AG20443 (cell line): ENCODE data around the gene C2orf72.
"Not testable (repeated sequence)": the region's sequence is repeated elsewhere in the genome, so short reads cannot be mapped to it uniquely, and the experiment has no call there.

ENCODE experiments used
- DNase-seq: peaks from one replicate; pipeline ENCODE4 v3.0.0; 2012; ENCODE audit warnings: low spot score, mixed read lengths

Gene C2orf72

DNA sequence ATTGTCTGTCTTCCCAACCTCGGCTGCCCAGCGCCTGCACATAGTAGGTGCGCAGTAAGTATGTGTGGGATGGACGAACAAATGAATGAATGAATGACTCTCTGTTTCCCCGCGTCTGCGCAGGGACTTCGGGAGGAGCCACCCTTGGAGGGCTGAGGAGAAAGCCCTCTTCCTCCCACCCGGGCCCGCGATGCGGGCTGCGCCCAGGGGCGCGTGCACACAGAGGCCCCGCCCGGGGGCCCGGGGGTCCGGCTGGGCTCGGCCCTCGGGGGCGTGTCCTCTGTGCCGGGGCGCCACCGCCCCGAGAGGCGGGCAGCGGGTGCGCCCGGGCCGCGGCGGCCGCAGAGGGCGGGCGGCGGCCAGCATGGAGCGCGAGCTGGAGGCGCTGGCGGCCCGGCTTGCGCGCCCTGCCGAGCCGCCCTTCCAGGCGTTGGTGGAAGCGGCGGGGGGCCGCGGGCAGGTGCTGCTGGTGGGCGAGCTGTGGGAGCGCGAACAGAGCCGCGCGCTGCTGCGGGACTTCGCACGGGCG is at the start of gene C2orf72:
Gene C2orf72, plus strand, starts transcription at position 322 of the 529 bp plus-strand sequence. Its CDS starts 43 bp downstream, at position 365.
- DNase-seq, result peak; percentile 55

DNA sequence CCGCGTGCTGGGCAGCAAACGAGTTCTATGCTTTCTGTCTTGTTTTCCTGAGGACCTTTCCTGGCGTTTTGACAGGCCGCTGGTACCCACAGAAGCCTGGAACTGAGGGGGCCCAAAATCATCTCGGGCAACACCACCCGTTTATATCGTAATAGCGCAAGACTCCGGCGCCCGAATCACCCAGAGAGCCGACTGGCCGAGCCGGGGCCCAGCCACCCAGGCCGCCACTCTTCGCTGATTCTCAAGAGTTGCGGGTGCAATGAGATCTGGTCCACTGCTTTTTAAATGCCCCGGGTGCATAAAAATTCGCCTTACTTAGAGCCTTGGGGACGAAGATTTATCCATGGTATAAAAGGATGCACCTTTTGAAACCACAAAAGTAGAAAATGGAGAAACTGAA is 47.6 kb upstream of the C2orf72 start:
- no peak for DNase-seq

DNA sequence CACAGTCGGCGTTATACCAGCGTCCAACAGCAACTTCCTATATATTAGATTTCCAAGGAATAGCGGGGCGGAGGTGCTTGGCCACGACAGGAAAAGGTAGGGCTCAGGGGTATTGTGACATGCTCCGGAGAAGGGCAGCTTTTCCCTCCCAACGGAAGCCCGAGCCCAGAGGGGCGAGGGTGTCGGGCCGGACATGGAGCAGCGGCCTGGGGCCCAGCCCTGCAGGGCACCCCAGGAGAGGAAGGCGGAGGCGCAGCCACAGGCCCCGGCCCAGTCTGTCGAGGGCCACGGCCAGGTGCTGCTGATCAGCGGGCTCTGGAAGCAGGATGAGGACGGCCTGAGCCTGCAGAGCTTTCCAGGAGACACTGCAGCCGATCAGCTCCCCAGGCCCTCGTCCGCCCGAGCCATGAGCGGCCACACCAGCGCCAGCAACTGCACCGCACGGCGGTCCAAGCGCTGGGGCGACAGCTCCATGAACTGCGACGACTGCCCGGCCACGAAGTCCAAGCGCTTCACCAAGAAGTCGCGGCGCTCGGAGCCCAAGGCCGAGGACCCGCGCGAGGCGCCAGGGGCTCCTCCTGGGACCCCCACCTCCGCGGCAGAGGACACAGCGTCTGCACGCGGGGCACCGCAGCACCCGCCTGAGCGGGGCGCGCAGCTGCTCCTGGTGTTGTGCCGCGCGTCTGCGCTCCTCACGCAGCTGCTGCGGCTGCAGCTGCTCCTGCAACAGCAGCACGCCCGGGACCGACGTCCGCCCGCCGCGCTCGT is 47.0 kb upstream of the C2orf72 start:
- DNase-seq, result no peak

DNA sequence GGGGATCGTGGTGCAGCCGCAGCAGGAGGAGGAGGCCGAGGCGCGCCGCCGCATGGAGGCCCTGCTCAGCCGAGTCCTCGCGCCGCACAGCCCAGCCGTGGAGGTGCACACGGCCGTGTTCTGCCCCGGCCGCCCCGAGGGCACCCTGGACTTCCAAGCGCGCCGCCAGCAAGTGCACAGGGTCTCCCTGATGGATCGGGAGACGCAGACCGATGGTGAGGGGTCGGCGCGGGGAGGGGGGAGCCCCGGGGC is 46.5 kb upstream of the C2orf72 start:
- DNase-seq, result no peak

DNA sequence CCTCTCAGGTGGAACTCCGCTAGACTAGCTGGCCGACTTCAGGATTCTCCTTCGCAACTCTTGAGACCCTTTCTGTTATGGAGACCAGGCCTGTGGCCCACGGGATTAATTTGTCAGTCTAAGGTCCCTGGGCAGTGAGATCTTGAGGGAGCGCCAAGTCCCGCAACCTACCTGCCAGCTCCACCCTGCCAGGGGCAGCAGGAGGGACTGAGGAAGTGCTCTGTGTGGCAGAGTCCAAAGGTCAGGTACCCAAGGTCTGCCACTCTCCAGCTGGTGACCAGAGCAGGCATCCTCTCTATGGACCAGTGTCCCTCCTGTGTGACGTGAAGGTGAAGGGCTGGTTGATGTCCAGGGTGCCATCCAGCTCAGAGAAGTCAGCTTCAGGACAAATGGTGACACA is 45.7 kb upstream of the C2orf72 start:
- DNase-seq, result no peak

DNA sequence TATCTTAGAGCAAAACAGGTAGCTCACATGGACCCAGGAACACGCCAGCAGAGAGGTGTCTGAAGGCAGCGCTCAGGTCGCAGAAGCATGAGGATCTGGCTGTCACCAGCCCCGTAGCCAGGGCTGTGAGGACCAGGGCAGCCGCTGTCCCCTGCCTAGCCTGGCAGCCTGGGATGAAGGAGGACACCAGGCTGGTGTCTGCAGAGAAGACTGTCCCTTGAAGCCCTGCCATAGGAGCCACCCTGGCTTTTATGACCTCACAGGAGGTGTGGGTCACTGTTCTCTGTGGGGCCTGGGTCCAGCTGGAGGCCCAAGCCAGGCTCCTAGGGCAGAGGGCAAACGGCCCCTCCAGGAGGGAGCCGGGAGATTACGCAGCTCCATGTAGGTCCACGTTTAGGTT is 41.5 kb upstream of the C2orf72 start, which contains the start of gene SPATA3:
Gene SPATA3, plus strand, starts transcription at position 301 of the 400 bp plus-strand sequence. CDS start 113 bp downstream, outside the sequence.
- DNase-seq, result no peak

DNA sequence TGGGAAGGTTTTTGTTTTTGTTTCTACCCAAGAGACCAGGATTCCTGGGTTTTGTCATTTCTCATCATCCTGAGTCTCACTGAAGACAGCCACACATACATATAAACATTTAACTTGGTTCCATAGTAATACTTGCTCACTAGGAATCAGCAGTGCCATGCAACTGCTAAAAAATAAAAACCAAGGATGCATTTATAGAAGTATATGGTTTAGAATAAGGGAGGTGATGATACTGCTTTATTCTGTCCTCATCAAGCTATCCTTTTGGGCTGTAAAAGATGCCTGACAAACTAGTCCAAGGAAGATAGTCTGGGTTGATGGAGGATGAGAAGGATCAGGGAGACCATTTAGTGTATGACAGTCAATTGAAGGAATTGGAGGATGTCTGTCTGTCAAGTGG is 40.7 kb upstream of the C2orf72 start:
- no peak for DNase-seq

DNA sequence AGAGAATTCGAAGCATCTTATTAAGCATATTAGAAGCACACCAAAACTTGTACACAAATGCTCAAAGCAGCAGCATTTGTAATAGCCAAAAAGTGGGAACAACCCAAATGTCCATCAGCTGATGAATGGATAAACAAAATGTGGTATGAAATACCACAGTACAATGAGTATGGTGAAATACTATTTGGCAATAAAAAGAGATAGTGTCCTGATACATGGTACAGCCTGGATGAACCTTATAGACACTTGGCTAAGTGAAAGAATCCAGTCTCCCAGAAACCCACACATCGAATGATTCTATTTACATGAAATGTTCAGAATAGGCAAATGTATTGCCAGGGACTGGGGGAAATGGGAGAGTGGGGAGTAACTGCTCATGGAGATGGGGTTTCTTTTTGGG is 38.4 kb upstream of the C2orf72 start:
- no peak for DNase-seq

DNA sequence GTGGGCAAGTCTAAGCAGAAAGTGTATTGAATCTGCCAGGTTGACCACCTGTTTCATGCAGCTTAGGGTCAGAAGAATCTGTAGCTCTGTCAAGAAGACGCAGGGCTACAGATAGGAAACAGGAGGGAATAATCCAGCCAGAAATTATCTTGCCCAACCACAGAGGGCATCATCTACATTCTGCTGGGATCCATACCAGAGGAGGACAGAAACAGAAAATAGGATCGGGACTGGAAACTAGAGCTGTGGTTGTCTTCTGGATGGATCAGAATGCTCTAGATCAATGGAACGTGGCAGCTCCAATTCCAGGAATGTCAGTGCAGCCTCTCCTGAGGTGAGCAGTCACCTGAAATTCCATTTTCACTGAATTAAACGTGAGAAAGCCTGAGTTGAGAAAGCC is 37.8 kb upstream of the C2orf72 start:
- no peak for DNase-seq

DNA sequence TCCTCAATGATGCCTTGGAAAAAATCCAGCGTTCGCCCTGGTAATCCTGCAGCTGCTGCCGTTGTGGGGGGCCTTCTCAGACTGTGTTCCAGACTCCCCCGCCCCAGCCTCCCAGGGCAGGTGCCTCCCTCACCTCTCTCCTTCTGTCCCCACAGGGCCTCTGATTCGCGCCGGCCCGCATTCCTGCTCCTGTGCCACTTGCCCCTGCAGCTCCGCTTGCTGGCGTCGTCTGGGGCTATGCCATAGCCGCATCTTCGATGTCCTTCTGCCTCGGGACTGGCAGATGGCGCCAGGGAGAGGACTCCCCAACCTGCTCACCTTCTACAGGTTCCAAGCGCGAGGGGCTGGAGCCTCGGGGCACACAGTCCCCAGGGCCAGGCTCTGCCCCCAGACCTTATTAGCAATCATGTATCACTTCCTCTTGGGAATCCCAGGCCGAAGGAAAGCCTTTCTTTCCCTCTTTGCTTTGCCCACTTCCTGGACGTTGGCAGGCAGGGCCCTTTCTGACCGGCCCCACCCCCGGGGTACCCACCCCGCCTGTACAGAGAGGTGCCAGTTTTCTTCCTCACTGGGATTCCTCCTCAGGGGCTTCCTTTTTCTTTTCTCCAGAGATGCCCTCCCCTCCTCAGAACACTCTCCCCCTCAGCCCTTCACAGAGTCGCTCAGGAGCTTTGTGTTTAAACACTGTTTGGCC is 37.0 kb upstream of the C2orf72 start:
- no peak for DNase-seq

DNA sequence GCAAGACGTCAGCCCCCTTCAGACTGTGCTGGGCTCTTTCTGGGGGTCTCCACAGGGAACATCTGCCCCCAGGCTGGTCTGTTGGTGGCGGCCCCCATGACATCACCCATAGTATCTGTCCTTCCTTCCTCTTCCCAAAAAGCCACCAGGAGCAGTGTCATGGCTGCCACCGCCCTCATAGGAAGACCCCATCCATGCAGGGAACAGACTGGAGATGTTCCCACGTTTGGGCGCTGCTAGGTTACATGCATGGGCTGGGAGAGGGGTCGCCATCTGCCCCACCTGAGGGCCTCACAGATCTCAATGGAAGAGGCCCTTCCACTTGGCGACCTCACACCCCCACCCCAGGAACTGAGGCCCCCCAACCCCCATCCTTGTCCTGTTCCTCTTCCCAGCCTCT is 36.3 kb upstream of the C2orf72 start:
- DNase-seq, result no peak

DNA sequence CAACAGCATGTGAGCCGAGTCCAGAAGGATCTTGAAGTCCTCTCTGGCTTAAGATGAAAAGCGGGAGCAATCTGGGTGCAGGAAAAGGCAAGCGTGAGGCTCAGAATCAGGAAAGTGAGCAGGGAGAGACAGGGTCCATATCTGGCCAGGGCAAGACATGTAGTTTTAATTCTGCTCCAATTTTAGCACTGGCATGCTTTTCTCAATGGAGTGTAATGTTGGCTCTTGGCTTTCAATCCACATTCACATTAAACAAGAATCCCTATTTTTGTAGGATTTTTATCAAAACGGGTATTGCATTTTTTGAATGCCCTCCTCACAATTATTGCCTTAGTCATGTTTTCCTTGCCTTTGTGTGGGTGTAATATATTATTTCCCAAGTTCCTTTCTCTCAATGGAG is 35.4 kb upstream of the C2orf72 start:
- no peak for DNase-seq

DNA sequence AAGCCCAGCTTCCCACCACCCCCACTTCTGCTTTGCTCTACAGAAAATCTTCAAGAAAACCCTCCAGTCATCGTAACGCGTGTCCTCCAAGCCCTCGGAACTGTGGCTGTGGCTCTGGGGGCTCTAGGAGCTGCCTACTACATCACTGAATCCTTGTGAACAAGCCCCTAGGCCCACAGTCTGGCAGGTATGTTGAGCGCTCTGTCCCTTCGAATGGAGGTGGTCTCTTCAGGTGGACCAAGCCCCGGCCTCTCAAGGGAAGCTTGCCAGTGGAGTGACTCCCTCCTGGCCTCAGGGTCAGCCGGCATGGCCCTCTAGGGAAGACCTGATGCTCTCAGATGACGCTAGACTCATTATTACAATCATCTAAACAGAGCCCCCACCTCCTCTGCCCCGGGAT is 34.7 kb upstream of the C2orf72 start:
- DNase-seq, result no peak

DNA sequence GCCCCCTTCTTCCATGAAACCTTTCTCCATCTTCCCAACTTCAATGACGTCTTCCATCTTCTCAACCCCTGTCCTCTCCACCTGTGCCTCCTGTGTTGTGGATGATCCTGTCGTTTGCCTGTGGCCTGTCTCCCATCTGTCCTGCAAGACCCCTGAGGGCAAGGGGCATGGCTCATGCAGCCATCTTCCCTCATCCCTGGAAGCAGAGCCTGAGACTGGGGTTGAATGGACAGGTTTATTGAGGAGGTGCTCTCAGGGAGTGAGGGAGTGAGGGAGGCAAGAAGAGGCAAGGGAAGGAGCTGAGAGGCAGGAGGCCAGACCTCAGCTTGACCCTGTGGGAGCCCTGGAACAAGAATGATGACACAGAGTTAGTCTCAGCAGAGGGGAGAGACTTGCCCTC is 34.1 kb upstream of the C2orf72 start:
- no peak for DNase-seq

DNA sequence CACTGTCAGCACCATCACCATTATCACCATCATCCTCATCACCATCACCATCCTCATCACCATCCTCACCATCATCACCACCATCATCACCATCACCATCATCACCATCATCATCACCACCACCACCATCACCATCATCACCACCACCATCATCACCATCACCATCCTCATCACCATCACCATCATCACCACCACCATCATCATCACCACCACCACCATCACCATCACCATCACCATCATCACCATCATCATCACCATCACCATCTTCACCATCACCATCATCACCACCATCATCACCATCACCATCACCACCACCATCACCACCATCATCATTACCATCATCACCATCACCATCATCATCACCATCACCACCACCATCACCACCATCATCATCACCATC is 32.4 kb upstream of the C2orf72 start:
- DNase-seq, result not testable (repeated sequence)

DNA sequence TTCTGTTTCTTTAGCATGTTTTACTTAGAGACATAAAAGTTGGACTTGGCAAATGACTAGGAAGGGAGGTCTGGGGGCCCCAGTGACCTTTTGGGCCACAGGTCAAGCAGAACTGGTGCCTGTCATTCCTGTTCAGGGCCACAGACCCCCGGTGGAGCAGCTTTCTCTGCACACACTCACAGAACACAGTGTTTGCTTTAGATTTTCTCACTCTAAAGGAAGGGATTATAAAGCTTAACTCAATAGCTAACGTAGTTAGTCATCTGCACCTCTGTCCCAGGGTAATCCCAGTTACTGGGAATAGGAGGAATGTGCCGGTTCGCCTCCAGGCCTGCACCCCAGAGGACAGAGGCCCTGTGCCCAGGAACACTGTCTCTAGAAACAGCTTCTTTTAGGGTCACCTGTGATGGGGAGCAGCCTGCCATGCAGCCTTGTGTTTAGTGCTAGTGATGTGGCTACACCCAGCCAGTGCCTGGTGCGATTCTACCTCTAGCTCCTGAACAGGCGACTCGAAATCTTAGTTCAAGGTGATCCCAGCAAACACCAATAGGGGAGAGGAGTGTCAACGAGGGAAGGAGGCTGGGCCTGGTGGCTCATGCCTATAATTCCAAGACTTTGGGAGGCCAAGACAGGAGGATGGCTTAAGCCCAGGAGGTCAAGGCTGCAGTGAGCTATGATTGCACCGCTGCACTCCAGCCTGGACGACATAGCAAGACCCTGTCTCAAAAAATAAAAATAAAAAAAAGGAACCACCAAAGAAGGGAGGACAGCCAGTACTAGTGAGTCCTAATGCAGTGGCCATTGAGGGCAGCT is 29.8 kb upstream of the C2orf72 start:
- no peak for DNase-seq

DNA sequence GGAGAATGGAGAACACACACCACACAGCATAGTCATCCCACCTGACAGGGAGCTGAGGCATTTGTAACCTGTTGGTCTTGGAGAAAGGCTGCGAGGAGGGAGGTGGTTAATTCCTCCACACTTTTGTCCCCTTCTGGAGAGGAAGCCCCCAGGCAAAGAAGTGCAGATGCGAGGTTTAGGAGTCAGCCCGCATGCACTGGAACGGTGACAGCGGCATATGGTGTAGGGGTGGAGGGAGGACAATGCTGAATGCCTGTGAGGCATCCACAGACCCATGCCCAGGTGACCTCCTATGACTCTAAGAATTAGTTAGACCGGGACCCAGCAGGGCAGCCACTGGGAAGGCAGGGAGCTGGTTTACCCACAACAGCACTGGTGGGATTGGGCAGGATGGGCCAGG is 29.2 kb upstream of the C2orf72 start:
- DNase-seq, result no peak

DNA sequence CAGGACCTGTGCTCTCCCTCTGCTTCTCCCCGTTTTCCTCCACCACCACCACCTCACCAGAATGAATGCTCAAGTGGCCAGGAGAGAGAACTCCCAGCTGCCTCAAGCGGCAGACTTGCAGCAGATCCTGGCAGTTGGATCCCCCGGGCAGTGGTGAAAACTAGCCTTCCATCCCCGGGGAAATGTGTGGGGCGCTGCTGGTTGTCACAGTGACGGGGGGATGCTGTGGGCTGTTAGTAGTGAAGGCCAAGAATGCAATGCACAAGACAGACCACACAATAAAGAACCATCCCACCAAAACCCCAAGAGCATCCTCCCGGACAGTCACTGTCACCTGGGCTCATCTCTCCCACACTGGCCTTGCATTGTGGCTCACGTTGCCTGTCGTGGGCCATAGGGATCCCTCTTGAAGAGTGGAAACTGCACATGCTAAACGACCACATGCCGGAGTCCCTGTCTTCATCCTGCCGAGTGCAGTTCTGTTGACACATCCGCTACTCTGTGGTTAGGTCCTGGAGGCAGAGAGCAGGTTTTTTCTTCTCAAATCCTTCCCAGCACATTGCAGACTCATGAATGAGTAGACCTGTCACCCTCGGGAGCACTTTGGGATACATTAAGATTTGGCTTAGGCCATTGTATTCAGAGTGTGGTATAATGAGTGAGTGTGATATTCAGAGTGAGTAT is 27.9 kb upstream of the C2orf72 start:
- no peak for DNase-seq

DNA sequence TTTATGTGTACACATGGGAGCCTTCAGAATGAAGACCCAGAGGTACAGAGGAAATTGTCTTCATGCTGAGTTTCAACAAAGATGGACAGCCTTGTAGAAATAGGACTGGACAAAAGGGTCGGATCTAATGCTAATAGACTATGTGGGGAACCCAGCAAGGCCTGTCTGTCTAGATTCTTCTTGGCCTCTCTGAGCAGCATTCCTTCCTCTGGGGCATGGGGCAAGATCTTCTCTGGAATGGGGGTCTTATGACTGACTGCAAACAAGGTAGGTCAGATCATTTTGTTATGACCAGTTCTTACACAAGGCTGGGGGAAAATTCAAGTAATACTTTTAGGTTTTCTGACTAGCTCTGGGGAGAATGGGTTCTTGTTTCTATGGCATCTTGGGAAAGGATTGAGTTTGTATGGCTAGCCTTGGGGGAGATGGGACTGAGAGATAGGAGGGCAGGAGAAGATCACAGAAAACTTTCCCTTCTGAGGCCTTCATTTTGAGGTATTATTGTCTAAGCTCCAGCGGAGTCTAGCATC is 27.1 kb upstream of the C2orf72 start:
- DNase-seq, result no peak

DNA sequence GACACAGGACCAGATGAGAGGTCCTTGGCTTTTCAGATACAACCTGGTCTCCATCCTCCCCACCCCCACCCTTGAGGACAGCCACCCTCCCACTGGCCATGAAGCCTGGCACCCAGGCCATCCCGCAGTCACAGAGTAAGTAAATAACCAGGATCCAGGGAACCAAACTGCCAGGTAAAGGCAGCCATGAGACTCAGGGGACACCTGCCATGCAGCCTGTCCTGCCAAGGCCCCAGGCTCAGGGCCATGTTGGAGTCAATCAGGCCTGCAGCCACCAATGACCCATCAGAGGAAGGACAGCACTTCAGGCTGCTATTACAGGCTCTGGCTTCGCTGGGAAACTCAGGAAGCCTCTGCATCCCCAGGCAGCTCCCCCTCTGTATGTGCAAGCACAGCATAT is 25.8 kb upstream of the C2orf72 start:
- no peak for DNase-seq

DNA sequence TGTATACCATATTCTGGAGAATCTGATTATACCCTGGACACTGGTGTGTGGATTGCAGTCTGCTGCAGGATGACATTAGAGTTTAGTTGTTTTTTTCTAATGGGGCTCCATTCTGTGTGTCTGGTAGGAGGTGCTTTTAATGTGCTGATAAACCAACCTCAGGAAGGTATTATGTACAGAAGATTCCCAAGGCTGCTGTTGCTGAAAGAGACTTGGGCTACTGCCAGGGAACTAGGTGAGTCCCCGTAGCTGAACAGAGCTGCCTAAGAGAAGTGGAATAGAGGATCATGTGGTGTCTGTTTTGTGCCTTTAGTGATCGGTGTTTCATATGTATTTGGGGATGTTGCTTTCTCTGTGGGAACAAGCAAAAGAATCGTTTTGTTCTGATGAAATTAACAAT is 24.9 kb upstream of the C2orf72 start:
- DNase-seq, result no peak

DNA sequence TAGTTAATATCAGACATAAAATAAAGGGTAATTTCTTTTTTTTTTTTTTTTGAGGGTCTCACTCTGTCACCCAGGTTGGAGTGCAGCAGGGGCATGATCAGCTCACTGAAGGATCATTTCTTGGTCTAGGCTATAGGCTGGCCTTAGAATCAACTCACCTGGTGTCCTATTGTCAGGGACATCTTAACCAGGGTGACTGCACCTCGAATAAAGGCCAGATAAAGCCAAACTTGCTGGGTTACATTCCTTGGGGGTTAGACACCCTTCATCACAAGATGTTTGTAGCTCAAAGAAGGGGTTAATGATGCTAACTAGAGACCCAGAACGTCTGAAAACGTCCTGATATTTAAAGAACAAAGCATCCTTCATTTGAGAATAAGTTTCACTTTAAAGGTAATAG is 23.5 kb upstream of the C2orf72 start:
- DNase-seq, result no peak
